HepG2 (cell line): ENCODE data around the gene HSD17B8. TPM values are rescaled to one million over a fixed set of nuclear protein-coding genes. Genes with fewer than 3 reads are reported as not detected.

Experiments used
- ASH2L ChIP-seq: fragments of 300-600, 200-600 bp; sonication (generic); IDR thresholded peaks from 2 replicates; pipeline ENCODE4 v1.7.0; 2017; ENCODE audit warnings: low read depth, mild to moderate bottlenecking, moderate library complexity, mixed read lengths, low read length; ENCODE audit not compliant: insufficient read length
- CEBPZ ChIP-seq: IDR thresholded peaks from 2 replicates; pipeline ENCODE4 v1.6.1; 2012; ENCODE audit warnings: low read length, improper control_type of control experiment
- HNRNPL ChIP-seq: fragments of 200-400 bp; formaldehyde crosslinking; IDR thresholded peaks from 2 replicates; pipeline ENCODE4 v1.6.1; 2017; ENCODE audit warnings: mild to moderate bottlenecking, low read depth, low read length
- MED8 ChIP-seq: sonication (generic); formaldehyde crosslinking; IDR thresholded peaks from 2 replicates; pipeline ENCODE4 v1.8.1; 2023; ENCODE audit warnings: mild to moderate bottlenecking, missing genetic modification reagents; ENCODE audit not compliant: insufficient replicate concordance
- PRPF4 ChIP-seq: fragments of 200-400 bp; formaldehyde crosslinking; IDR thresholded peaks from 2 replicates; pipeline ENCODE4 v1.6.1; 2016; ENCODE audit warnings: low read length, low read depth; ENCODE audit not compliant: poor library complexity, severe bottlenecking
- RARA ChIP-seq: IDR thresholded peaks from 2 replicates; pipeline ENCODE4 v1.6.1; 2016; ENCODE audit warnings: missing genetic modification reagents, missing compliant biosample characterization
- RFX1 ChIP-seq: fragments of 450-650 bp; IDR thresholded peaks from 2 replicates; pipeline ENCODE4 v1.6.1; 2017
- SIN3B ChIP-seq: fragments of 150-350 bp; IDR thresholded peaks from 2 replicates; pipeline ENCODE4 v1.6.1; 2014; ENCODE audit warnings: low read length
- TEF ChIP-seq: sonication (generic); formaldehyde crosslinking; IDR thresholded peaks from 2 replicates; pipeline ENCODE4 v1.5.0; 2020; ENCODE audit warnings: missing genetic modification reagents
- TOPORS ChIP-seq: sonication (generic); formaldehyde crosslinking; IDR thresholded peaks from 2 replicates; pipeline ENCODE4 v1.8.0; 2023; ENCODE audit warnings: mild to moderate bottlenecking, missing genetic modification reagents
- ZBTB34 ChIP-seq: sonication (generic); formaldehyde crosslinking; IDR thresholded peaks from 2 replicates; pipeline ENCODE4 v1.8.0; 2022; ENCODE audit warnings: mild to moderate bottlenecking, missing genetic modification reagents
- ZKSCAN8 ChIP-seq: IDR thresholded peaks from 2 replicates; pipeline ENCODE4 v1.6.1; 2016; ENCODE audit warnings: borderline replicate concordance, missing genetic modification reagents, missing compliant biosample characterization
- ZNF512 ChIP-seq: sonication (generic); formaldehyde crosslinking; IDR thresholded peaks from 2 replicates; pipeline ENCODE4 v1.4.0; 2020; ENCODE audit warnings: mild to moderate bottlenecking, missing genetic modification reagents
- ZNF646 ChIP-seq: sonication (generic); formaldehyde crosslinking; IDR thresholded peaks from 2 replicates; pipeline ENCODE4 v1.9.0; 2021; ENCODE audit warnings: mild to moderate bottlenecking, missing genetic modification reagents
- ZSCAN9 ChIP-seq: IDR thresholded peaks from 2 replicates; pipeline ENCODE4 v1.6.1; 2016; ENCODE audit warnings: borderline replicate concordance
- polyA plus RNA-seq, 8 experiments: library from polyadenylated mRNA; depleted of rRNA in 3 of 8; stranded (reverse) in 7 of 8; unstranded in 1 of 8; fragments of >200 nt; fragmentation: Illumina TruSeq in 4 of 8; extraction: Trizol in 4 of 8; gene quantifications; 2 replicates each; pipeline versions ENCODE4 v1.2.1 to v1.2.3, GENCODE V29; 2011 to 2016; ENCODE audit warnings: low read depth in 4 of 8, missing spikeins in 1 of 8, mixed read lengths in 1 of 8; ENCODE audit not compliant: insufficient read depth in 1 of 8
- total RNA-seq, 5 experiments: library from RNA; depleted of rRNA; stranded (reverse); fragments of >200 nt; fragmentation: Illumina TruSeq; extraction: Trizol; gene quantifications; 2 replicates each; pipeline ENCODE4 v1.2.3, GENCODE V29; 2016; ENCODE audit warnings: low read depth in 1 of 5

The HSD17B8 gene
- total and polyA plus RNA-seq, 2 of the 13 experiments (the other 11 are each of a cell fraction or from before 2014, with no cell fraction given) = 12.6 to 20.1 TPM

DNA sequence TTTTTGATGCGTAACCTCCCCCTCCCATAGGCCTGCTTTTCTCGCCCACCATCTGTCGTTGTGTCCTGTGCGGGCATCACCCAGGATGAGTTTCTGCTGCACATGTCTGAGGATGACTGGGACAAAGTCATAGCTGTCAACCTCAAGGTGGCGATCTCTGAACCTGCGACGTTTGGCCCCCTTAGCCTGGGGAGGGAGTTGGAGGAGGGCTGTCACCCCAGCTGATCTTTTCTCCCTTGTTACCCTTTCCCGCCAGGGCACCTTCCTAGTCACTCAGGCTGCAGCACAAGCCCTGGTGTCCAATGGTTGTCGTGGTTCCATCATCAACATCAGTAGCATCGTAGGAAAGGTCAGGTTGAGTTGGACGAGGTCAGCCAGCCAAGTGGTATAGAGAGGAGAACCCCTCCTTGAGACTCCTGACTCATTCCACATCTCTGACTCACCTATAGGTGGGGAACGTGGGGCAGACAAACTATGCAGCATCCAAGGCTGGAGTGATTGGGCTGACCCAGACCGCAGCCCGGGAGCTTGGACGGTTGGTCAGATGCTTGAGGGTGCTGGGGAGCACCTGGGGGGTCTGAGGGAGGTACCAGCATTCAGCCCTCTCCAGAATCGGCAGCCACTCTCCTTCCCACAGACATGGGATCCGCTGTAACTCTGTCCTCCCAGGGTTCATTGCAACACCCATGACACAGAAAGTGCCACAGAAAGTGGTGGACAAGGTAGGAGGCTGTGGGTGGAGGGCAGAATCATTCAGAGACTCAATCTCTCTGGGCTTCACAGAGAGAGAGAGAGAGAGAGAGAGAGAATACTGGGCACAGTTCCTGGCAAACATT lies 954 bp downstream of the HSD17B8 start (continued):
- TF ChIP-seq SIN3B (no peak), ZBTB34 (CRISPR knock-in tag) (no peak), ZKSCAN8 (CRISPR knock-in tag) (no peak), ZNF512 (no peak), TOPORS (no peak), MED8 (CRISPR knock-in tag) (no peak), ZSCAN9 (CRISPR knock-in tag) (no peak), RFX1 (no peak; the same call in 1 of the 2 replicates), TEF (CRISPR knock-in tag) (no peak), ZNF646 (CRISPR knock-in tag) (no peak), ASH2L (no peak), PRPF4 (no peak), CEBPZ (no peak), RARA (no peak), HNRNPL (no peak)
